HepG2 (cell line): Measurements from ENCODE around the gene FIBP. TPM values are rescaled to one million over a fixed set of nuclear protein-coding genes. Genes with fewer than 3 reads are reported as not detected.

Experiments
- ATAC-seq: fragments of 200-7000 bp; cut with Tn5 transposase; 3 replicates; pipeline ENCODE4 v1.9.1; 2020; ENCODE audit warnings: mild to moderate bottlenecking, moderate library complexity
- BruUV-seq: library from RNA; stranded (reverse); fragments of 400-500 nt; replicated peaks from 2 replicates; lab custom pipeline; 2021; lab: Mats Ljungman, UMichigan
- CTCF ChIA-PET: fragments of 300-600 bp; formaldehyde crosslinking; extraction: SDS; loops from one replicate; lab custom pipeline; 2021; ENCODE audit warnings: low total read pairs, inconsistent platforms, low intra/inter-chr PET ratio; lab: Yijun Ruan, JAX
- POLR2A ChIA-PET: fragments of 350-600 bp; sonication (Branson Sonifier 250); formaldehyde crosslinking; loops from one replicate; lab custom pipeline; 2020; ENCODE audit warnings: antibody characterized with exemption, inconsistent platforms; lab: Yijun Ruan, JAX
- DNase-seq: peaks from one replicate; pipeline ENCODE4 v3.0.0-alpha.2; 2015; ENCODE audit warnings: low spot score
- FAIRE-seq: peaks from 3 replicates; lab custom pipeline; 2011; peaks lifted over from hg19 to GRCh38; lab: Jason Lieb, UNC
- H2AFZ ChIP-seq: one replicate; pipeline ENCODE4 v1.6.1; 2011; ENCODE audit warnings: low read length, inconsistent platforms
- H3K27ac ChIP-seq: fragments of 300-600 bp; 3 replicates; pipeline ENCODE4 v1.8.0; 2011; ENCODE audit warnings: mixed run types, mild to moderate bottlenecking, mixed read lengths, low read length, inconsistent platforms; ENCODE audit not compliant: insufficient read depth; ENCODE audit errors: extremely low read length
- H3K27me3 ChIP-seq, 2 experiments: fragments of 200-600 bp in 1 of 2; 2 replicates in 1 of 2; 3 replicates in 1 of 2; pipeline versions ENCODE4 v1.6.0 to v1.8.0; 2011; ENCODE audit warnings: low read length in 2 of 2, mild to moderate bottlenecking in 2 of 2, moderate library complexity in 2 of 2, inconsistent platforms in 1 of 2; ENCODE audit not compliant: insufficient read depth in 2 of 2, control insufficient read depth in 1 of 2
- H3K36me3 ChIP-seq, 2 experiments: fragments of 200-600 bp in 1 of 2; replicated peaks in 1 of 2; 2 replicates in 1 of 2; 3 replicates in 1 of 2; pipeline versions ENCODE4 v1.5.1 to v1.8.0; 2011; ENCODE audit warnings: low read length in 2 of 2, inconsistent platforms in 1 of 2; ENCODE audit not compliant: insufficient read depth in 2 of 2, control insufficient read depth in 1 of 2
- H3K4me1 ChIP-seq: 2 replicates; pipeline ENCODE4 v1.5.1; 2012; ENCODE audit warnings: low read length, inconsistent platforms; ENCODE audit not compliant: insufficient read depth
- H3K4me2 ChIP-seq: 2 replicates; pipeline ENCODE4 v1.6.0; 2011; ENCODE audit warnings: low read depth, low read length, inconsistent platforms
- H3K4me3 ChIP-seq, 3 experiments: fragments of 200-600 bp in 1 of 3; sonication (generic), shearing (Covaris generic) in 1 of 3; replicated peaks in 1 of 3; 2 replicates each; pipeline ENCODE4 v1.5.1; 2011 to 2016; ENCODE audit warnings: low read length in 3 of 3, inconsistent platforms in 2 of 3, low read depth in 2 of 3, mild to moderate bottlenecking in 2 of 3, control low read depth in 1 of 3, mixed read lengths in 1 of 3; ENCODE audit not compliant: insufficient read depth in 1 of 3
- H3K79me2 ChIP-seq: one replicate; pipeline ENCODE4 v1.6.1; 2011; ENCODE audit warnings: low read length, inconsistent platforms; ENCODE audit not compliant: insufficient read depth
- H3K9ac ChIP-seq: 2 replicates; pipeline ENCODE4 v1.6.0; 2011; ENCODE audit warnings: mild to moderate bottlenecking, low read depth, low read length, inconsistent platforms; ENCODE audit not compliant: insufficient read depth
- H3K9me3 ChIP-seq: 2 replicates; pipeline ENCODE4 v1.5.1; 2012; ENCODE audit warnings: mild to moderate bottlenecking, low read length
- H4K20me1 ChIP-seq: 2 replicates; pipeline ENCODE4 v1.6.0; 2011; ENCODE audit warnings: inconsistent platforms, mild to moderate bottlenecking, low read length, moderate library complexity; ENCODE audit not compliant: insufficient read depth
- ATF7 ChIP-seq, 2 experiments: fragments of 450-650 bp in 1 of 2; sonication (generic) in 1 of 2; formaldehyde crosslinking in 1 of 2; IDR thresholded peaks; 2 replicates each; pipeline versions ENCODE4 v1.4.0 to v1.6.1; 2016 to 2020; ENCODE audit warnings: antibody characterized with exemption in 1 of 2, mild to moderate bottlenecking in 1 of 2, missing genetic modification reagents in 1 of 2
- ATRX ChIP-seq: sonication (generic); formaldehyde crosslinking; IDR thresholded peaks from 2 replicates; pipeline ENCODE4 v1.4.0; 2020; ENCODE audit warnings: missing genetic modification reagents, borderline replicate concordance
- MYPOP ChIP-seq: sonication (generic); formaldehyde crosslinking; IDR thresholded peaks from 2 replicates; pipeline ENCODE4 v1.8.1; 2023; ENCODE audit warnings: mild to moderate bottlenecking, moderate library complexity, missing genetic modification reagents
- POGK ChIP-seq: sonication (generic); formaldehyde crosslinking; conservative IDR thresholded peaks from 2 replicates; pipeline ENCODE4 v1.8.0; 2022; ENCODE audit warnings: mild to moderate bottlenecking, moderate library complexity, missing genetic modification reagents
- TFDP2 ChIP-seq: sonication (generic); formaldehyde crosslinking; IDR thresholded peaks from 2 replicates; pipeline ENCODE4 v1.4.0; 2020; ENCODE audit warnings: missing genetic modification reagents
- TOPORS ChIP-seq: sonication (generic); formaldehyde crosslinking; IDR thresholded peaks from 2 replicates; pipeline ENCODE4 v1.8.0; 2023; ENCODE audit warnings: mild to moderate bottlenecking, missing genetic modification reagents
- ZBTB8A ChIP-seq: sonication (generic); formaldehyde crosslinking; IDR thresholded peaks from 2 replicates; pipeline ENCODE4 v1.4.0; 2020; ENCODE audit warnings: mild to moderate bottlenecking, low read depth, missing genetic modification reagents, borderline replicate concordance
- ZNF382 ChIP-seq: sonication (generic); formaldehyde crosslinking; IDR thresholded peaks from 2 replicates; pipeline ENCODE4 v1.5.0; 2020; ENCODE audit warnings: missing genetic modification reagents, mild to moderate bottlenecking, borderline replicate concordance
- ZNF629 ChIP-seq: sonication (generic); formaldehyde crosslinking; conservative IDR thresholded peaks from 2 replicates; pipeline ENCODE4 v1.5.0; 2020; ENCODE audit warnings: missing genetic modification reagents
- ZNF768 ChIP-seq: sonication (generic); formaldehyde crosslinking; IDR thresholded peaks from 2 replicates; pipeline ENCODE4 v1.4.0; 2020; ENCODE audit warnings: missing genetic modification reagents
- WGBS: methylation state at CpG from one replicate; pipeline ENCODE4 v1.1.6; 2017; ENCODE audit warnings: low lambda C conversion rate; 5-methylcytosine and 5-hydroxymethylcytosine counted together
- in situ Hi-C: cut with HindIII; loops from 2 replicates; pipeline ENCODE4 v1.10.0; 2017; ENCODE audit warnings: low pct_unique_long_range_greater_than_20kb; ENCODE audit not compliant: extremely low pct_ligation_motif_present
- intact Hi-C: fragments of 100-400 bp; cut with micrococcal nuclease; formaldehyde crosslinking; loops from one replicate; pipeline ENCODE4 v1.10.0; 2022; ENCODE audit not compliant: unreplicated experiment
- polyA plus RNA-seq, 8 experiments: library from polyadenylated mRNA; depleted of rRNA in 3 of 8; stranded (reverse) in 7 of 8; unstranded in 1 of 8; fragments of >200 nt; fragmentation: Illumina TruSeq in 4 of 8; extraction: Trizol in 4 of 8; gene quantifications; 2 replicates each; pipeline versions ENCODE4 v1.2.1 to v1.2.3, GENCODE V29; 2011 to 2016; ENCODE audit warnings: low read depth in 4 of 8, missing spikeins in 1 of 8, mixed read lengths in 1 of 8; ENCODE audit not compliant: insufficient read depth in 1 of 8
- total RNA-seq, 5 experiments: library from RNA; depleted of rRNA; stranded (reverse); fragments of >200 nt; fragmentation: Illumina TruSeq; extraction: Trizol; gene quantifications; 2 replicates each; pipeline ENCODE4 v1.2.3, GENCODE V29; 2016; ENCODE audit warnings: low read depth in 1 of 5
- TF ChIP-seq, protein P1 (sequence below): fragments of 450-650 bp; IDR thresholded peaks from 2 replicates; pipeline ENCODE4 v1.6.1; 2017; ENCODE audit warnings: mild to moderate bottlenecking

The FIBP gene
- total and polyA plus RNA-seq, 2 of the 13 experiments (the other 11 are each of a cell fraction or from before 2014, with no cell fraction given) = 42.9 to 62.1 TPM

GRCh38 chr11:65911682-65912568, 23.7 kb upstream of the FIBP start (continued):
- TF ChIP-seq ZNF382 (CRISPR knock-in tag) = no peak
- no peak for TF ChIP-seq MYPOP (CRISPR knock-in tag)
- TF ChIP-seq TOPORS (CRISPR knock-in tag) = no peak
- TF ChIP-seq, protein P1, sequence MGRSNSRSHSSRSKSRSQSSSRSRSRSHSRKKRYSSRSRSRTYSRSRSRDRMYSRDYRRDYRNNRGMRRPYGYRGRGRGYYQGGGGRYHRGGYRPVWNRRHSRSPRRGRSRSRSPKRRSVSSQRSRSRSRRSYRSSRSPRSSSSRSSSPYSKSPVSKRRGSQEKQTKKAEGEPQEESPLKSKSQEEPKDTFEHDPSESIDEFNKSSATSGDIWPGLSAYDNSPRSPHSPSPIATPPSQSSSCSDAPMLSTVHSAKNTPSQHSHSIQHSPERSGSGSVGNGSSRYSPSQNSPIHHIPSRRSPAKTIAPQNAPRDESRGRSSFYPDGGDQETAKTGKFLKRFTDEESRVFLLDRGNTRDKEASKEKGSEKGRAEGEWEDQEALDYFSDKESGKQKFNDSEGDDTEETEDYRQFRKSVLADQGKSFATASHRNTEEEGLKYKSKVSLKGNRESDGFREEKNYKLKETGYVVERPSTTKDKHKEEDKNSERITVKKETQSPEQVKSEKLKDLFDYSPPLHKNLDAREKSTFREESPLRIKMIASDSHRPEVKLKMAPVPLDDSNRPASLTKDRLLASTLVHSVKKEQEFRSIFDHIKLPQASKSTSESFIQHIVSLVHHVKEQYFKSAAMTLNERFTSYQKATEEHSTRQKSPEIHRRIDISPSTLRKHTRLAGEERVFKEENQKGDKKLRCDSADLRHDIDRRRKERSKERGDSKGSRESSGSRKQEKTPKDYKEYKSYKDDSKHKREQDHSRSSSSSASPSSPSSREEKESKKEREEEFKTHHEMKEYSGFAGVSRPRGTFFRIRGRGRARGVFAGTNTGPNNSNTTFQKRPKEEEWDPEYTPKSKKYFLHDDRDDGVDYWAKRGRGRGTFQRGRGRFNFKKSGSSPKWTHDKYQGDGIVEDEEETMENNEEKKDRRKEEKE = no peak
- no peak for TF ChIP-seq ATRX
- no peak for TF ChIP-seq ZBTB8A (CRISPR knock-in tag)

DNA sequence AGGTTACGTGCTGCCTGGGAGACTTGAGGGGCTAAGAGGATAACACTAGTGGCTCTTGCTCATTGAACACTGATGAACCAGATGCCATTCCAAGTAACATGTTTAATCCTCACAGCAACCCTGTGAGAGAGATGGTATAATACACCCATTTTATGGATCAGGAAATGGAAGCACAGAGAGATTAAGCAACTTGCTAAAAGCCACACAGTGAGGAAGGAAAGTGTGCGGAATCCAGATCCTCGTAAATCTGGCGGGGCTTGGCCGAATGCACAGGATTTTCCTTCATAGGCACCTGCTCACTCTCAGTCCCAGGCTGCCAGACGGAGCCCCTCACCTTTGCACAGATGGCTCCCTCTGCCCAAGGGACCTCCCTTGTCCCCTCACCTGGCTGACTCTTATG, 19.6 kb upstream of the FIBP start:
- DNase-seq = no peak
- ChIA-PET CTCF (no interaction called here), POLR2A (interaction anchor here (1.6 to 2.0 kb wide), 3 partner anchors 10 to 20 kb away, joined by 8 to 12 read pairs (median 8); partner anchors contain the start of genes C11orf68, CCDC85B, DRAP1 and FIBP)
- in situ Hi-C loops (no loop called here), intact Hi-C loops (no loop called here)
- WGBS = 60% methylated on average over 6 of the region's 6 CpGs
- Histone ChIP-seq H3K4me1 (peaks cover 48% of the 10 kb centered on the region), H3K36me3 (no peaks in the 10 kb centered on the region), H3K4me3 (no peak overlapping the region), H3K4me2 (no peak overlapping the region), H3K9me3 (no peaks in the 10 kb centered on the region), H3K9ac (no peak overlapping the region), H3K79me2 (no peaks in the 10 kb centered on the region), H4K20me1 (no peaks in the 10 kb centered on the region), H2AFZ (no peak overlapping the region), H3K27me3 (peaks cover 0 to 3% of the 10 kb centered on the region in 2 experiments; a peak in 1 of 5 replicates), H3K27ac (no peak overlapping the region)
- no peak for FAIRE-seq
- no TSS peak for BruUV-seq
- ATAC-seq = no peak
- TF ChIP-seq ATF7 (IDR thresholded peaks at IDR 0.05) (no peak), ATF7 (CRISPR knock-in tag; IDR thresholded peaks at IDR 0.05) (no peak), TFDP2 (no peak), POGK (CRISPR knock-in tag) (no peak), ZNF629 (0 out of 2 replicates have a peak, but pooled peaks have one; percentile 11), ZNF768 (CRISPR knock-in tag) (peak; percentile 90)
